HTERT RPE-1 (cell line): ENCODE results near the gene BCL7C.

Experiments
- in situ Hi-C: fragments of 300-500 bp; cut with MboI; formaldehyde crosslinking; loops from 4 replicates; pipeline ENCODE4 v1.14.3; 2020; ENCODE audit warnings: low sequenced_read_pairs

The BCL7C gene

GRCh38 chr16:30922960-30923535 is 29.2 kb upstream of the BCL7C start:
- in situ Hi-C loops: no loop called here

DNA sequence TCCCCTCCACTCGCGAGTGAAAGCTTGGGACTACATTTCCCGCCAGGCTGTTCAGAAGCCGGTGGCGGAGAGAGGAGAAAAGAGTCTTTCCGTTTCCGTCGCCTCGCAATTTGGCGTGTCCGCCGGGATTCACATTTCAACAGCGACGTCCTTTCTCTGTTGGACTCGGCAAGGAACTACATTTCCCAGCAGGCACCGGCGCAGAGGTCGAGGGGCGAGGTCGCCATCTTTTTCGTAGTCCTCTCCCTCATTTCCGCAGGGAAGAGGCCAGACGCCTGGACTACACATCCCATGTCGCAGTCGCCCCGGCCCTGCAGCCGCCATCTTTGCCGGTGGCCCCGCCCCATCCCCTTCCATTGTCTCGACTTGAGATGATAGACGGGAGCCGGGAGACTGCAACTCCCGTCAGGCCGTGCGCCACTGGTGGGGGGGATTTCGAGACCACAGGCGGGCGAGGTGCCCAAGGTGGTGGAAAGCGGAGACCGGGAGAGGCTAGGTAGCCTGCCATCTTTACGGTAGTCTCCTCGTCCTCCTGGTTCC is 28.6 kb upstream of the BCL7C start:
- in situ Hi-C loops: no loop called here

GRCh38 chr16:30921748-30922419 is 28.0 kb upstream of the BCL7C start:
- in situ Hi-C loops: no loop called here

DNA sequence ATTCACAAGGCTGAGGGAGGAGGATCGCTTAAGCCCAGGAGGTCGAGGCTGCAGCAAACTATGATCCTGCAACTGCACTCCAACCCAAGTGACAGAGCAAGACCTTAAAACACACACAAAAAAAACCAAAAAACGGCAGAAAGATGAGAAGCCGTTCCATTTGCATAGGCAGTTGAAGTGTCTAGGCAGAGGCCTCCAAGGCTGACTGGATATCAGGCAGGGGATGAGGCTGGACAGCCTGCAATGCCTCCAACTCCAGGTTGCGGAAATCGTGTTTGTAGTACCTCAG is 27.5 kb upstream of the BCL7C start:
- in situ Hi-C loops: no loop called here

- in situ Hi-C loops: no loop called here
Measured at GRCh38 chr16:30920891-30921290, 27.0 kb upstream of the BCL7C start.

- in situ Hi-C loops: no loop called here
Measured at GRCh38 chr16:30918614-30919013, 24.7 kb upstream of the BCL7C start.

GRCh38 chr16:30914830-30915229 is 21.0 kb upstream of the BCL7C start:
- in situ Hi-C loops: no loop called here

DNA sequence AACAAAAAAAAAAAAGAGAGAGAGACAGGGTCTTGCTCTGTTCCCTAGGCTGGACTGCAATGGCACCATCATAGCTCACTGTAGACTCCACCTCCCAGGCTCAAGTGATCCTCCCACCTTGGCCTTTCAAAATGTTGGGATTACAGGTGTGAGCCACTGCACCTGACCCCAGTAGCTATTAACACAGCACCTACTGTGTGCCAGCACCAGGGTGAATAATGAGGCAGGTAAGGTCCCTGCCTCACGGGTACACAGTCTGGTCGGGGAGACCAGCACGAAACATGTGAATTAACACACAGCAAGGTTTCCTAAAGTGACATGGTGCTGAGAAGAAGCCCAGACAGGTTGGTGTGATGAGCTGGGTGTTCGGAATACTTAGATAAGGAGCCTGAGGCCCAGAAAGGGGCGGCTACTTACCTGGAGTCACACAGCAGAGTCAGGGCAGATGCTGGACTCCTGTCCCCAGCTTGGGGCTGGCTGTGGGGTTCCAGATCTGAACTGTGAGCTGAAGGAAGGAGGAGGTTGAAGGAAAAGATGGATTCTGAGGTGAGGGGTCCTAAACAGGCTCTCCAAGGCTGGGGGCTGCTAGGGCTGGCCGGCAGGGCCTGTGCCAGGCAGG is 19.0 kb upstream of the BCL7C start:
- in situ Hi-C loops: no loop called here

DNA sequence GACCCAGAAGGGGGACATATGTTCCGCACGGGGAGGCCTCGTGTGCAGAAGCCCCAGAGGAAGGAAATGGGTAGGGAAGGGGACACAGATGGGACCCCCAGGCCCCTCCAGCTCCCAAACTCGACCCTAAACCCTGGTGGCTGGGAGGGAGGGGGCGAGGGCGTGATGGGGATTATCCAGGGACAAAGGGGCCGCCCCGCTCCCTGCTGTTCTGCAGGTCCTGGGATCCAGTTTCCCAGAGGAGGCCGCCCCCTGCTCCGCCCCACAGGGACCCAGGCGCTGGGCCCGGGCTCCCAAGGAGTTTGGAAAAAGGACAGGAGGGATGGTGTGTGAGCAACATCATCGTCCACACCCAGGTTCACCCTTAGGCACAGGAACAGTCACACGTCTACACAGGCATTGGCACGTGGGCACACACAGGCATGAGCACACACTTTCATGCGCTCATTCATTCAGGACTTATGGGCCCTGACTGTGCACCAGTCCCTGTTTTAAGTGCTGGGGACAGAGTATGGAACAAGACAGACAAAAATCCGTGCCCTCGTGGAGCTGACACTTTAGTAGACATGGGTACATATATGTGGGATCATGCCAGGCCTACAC is 16.7 kb upstream of the BCL7C start:
- in situ Hi-C loops: no loop called here

GRCh38 chr16:30907064-30907463 is 13.2 kb upstream of the BCL7C start:
- in situ Hi-C loops: no loop called here

GRCh38 chr16:30904114-30904780 is 10.4 kb upstream of the BCL7C start:
- in situ Hi-C loops: no loop called here

DNA sequence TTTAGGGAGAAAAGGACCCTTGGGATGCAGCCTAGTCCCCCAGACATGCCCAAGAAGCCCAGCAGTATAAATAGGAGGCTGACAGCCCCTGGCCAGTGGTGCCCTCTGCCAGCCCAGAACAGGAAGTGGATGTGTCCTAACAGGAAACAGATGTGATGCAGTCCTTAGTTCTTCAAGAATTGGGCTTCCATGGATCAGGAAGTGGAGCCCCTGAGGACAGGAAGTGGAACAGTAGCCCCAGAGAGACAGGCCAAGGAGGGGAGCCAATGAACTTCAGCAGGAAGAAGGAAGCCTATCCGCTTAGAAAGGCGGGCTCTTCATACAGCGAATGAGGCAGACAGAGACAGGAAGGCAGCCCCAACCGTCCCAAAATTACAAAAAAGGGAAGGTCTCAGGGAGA is 9.7 kb upstream of the BCL7C start:
- in situ Hi-C loops: no loop called here

DNA sequence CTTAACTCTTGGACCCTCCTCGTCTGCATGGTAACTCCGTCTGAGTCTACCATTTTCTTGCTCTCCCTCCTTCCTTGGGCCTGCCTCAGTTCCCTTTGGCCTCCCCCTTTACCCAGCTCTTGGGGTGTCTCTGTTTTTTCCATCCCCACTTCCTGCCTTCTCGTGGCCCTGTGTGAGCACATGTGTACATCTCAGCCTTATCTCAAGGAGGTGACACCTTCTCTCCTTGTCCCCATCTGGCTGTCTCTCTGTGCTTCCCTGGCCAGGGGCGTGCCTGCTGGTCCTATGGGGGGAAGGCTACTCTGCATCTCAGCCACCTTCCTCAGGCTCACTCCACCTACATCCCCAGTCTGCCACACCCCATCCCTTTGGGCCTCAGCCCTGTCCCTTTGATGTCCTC is 9.1 kb upstream of the BCL7C start:
- in situ Hi-C loops: no loop called here

- in situ Hi-C loops: no loop called here
Measured at GRCh38 chr16:30902029-30902972, 8.4 kb upstream of the BCL7C start.

DNA sequence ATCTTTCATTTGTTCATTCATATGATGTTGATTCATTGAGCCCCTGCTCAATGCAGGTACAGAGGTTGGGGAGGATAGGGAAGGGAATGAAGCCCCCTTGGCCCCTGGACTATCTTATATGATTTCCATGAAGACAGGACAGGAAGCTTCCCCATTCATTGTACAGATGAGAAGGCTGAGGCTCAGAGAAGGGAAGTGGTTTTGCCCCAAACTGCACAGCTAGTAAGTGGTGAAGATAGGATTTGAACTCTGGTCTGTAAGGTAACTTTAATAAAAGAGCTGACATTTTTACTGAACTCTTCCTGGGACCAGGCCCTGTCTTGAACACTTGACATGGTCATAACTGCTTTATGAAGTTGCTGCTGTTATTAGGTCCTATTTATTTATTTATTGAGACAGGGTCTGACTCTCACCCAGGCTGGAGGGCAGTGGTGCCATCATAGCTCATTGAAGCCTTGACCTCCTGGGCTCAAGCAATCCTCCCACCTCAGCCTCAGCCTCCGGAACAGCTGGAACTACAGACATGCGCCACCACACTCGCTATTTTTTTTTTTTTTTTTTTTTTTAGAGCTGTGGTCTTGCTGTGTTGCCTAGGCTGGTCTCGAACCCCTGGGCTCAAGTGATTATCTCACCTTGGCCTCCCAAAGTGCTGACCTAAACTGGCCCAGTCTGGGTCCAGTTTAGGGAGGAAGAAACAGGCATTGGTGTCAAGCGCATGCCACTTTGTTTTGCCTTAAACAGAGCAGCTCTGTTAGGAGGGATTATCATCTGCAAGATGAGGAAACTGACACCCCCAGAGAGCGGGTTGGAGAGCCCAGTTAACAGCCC is 7.5 kb upstream of the BCL7C start:
- in situ Hi-C loops: no loop called here

- in situ Hi-C loops: no loop called here
Measured at GRCh38 chr16:30900588-30900987, 6.7 kb upstream of the BCL7C start.

DNA sequence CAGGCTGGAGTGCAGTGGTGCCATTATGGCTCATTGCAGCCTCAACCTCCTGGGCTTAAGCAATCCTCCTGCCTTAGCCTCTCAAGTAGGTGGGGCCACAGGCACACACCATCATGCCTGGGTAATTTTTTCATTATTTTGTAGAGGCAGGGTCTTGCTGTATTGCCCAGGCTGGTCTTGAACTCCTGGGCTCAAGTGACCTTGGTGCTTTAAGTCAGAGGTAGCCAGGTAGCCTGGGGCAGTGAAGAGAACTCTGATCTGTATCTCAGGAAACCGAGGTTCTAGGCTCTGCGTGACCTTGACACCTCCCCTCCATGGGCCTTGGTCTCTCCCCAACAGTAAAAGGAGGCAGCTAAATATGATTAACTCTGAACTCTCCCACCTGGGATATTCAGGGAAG is 5.9 kb upstream of the BCL7C start:
- in situ Hi-C loops: no loop called here

DNA sequence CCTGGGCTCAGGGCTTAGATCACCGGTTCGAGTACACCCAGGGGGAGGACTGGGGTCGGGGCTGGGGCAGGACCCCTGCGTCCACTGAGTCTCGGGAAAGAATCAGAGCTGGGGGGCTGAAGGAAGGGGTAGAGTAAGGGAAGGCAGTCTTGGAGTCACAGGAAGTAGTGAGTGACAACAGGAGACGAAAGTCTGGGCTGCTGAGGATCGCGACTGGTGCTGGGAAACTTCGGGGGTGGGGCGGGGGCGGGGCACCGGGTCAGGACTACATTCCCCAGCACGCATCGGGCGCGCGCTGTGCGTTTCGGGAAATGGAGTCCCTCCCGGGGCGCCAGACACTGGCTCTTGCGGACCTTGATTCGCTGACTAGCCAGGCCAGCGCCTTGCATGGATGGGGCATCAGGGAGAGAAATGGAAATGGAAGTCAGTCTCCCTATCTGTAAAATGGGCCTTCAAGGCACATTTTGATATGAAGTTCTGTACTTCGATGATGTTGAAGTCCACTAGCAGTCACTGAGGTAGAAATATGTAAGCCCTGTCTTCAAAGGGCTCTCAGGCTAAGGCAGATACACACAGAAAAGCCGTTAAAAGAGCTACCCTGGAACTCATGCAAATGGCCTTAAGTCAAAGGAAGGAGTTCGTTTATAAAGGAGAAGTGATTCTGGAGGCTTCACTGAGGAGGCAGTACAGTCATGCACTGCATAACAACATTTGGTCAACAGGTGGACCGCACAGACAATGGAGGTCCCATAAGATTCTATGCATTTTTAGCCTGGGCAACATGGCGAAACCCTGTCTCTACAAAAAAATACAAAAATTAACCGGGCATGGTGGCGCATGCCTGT is 3.2 kb upstream of the BCL7C start:
- in situ Hi-C loops: no loop called here
